Hepatocyte (in vitro differentiated cells): ENCODE data around the gene COA1. TPM values are rescaled to one million over a fixed set of nuclear protein-coding genes. Genes with fewer than 3 reads are reported as not detected.

Experiments
- DNase-seq: peaks from one replicate; pipeline ENCODE4 v3.0.0-alpha.2; 2016; ENCODE audit warnings: low spot score
- H2AFZ ChIP-seq: fragments of 200-600 bp; sonication (generic); 2 replicates; pipeline ENCODE4 v1.6.0; 2016; ENCODE audit warnings: antibody characterized with exemption, mild to moderate bottlenecking
- H3K27ac ChIP-seq: fragments of 200-600 bp; sonication (generic); 2 replicates; pipeline ENCODE4 v1.5.1; 2016; ENCODE audit warnings: mild to moderate bottlenecking
- H3K27me3 ChIP-seq: fragments of 200-600 bp; sonication (generic); 2 replicates; pipeline ENCODE4 v1.6.1; 2016
- H3K36me3 ChIP-seq: fragments of 200-600 bp; sonication (generic); replicated peaks from 2 replicates; pipeline ENCODE4 v1.5.1; 2016; ENCODE audit warnings: low read depth; ENCODE audit not compliant: insufficient read depth
- H3K4me1 ChIP-seq: fragments of 200-600 bp; sonication (generic); 2 replicates; pipeline ENCODE4 v1.5.1; 2016; ENCODE audit warnings: mild to moderate bottlenecking, moderate library complexity; ENCODE audit not compliant: insufficient read depth
- H3K4me2 ChIP-seq: fragments of 200-600 bp; sonication (generic); 2 replicates; pipeline ENCODE4 v1.6.0; 2016
- H3K4me3 ChIP-seq: fragments of 200-600 bp; sonication (generic); 2 replicates; pipeline ENCODE4 v1.5.1; 2016; ENCODE audit warnings: mild to moderate bottlenecking
- H3K79me2 ChIP-seq: fragments of 200-600 bp; sonication (generic); 2 replicates; pipeline ENCODE4 v1.6.0; 2017; ENCODE audit warnings: mild to moderate bottlenecking
- H3K9me2 ChIP-seq: fragments of 200-600 bp; sonication (generic); replicated peaks from 2 replicates; pipeline ENCODE4 v1.6.0; 2017; ENCODE audit warnings: mild to moderate bottlenecking; ENCODE audit not compliant: insufficient read depth
- H3K9me3 ChIP-seq: fragments of 200-600 bp; sonication (generic); 2 replicates; pipeline ENCODE4 v1.5.1; 2016; ENCODE audit warnings: low read depth, mild to moderate bottlenecking
- H4K20me1 ChIP-seq: fragments of 200-600 bp; sonication (generic); 2 replicates; pipeline ENCODE4 v1.6.0; 2016; ENCODE audit warnings: mild to moderate bottlenecking; ENCODE audit not compliant: insufficient read depth, poor library complexity, severe bottlenecking
- EZH2 ChIP-seq: fragments of 200-600 bp; sonication (generic); IDR thresholded peaks from 2 replicates; pipeline ENCODE4 v1.6.1; 2016; ENCODE audit warnings: antibody characterized with exemption, mild to moderate bottlenecking, borderline replicate concordance
- EZH2phosphoT487 ChIP-seq: fragments of 200-600 bp; sonication (generic); IDR thresholded peaks from one replicate; pipeline ENCODE4 v1.6.1; 2018; ENCODE audit warnings: antibody characterized with exemption, mild to moderate bottlenecking, low read depth, moderate library complexity; ENCODE audit not compliant: unreplicated experiment, severe bottlenecking
- WGBS: methylation state at CpG from one replicate; pipeline ENCODE4 v1.1.6; 2016; ENCODE audit warnings: low lambda C conversion rate; ENCODE audit errors: missing lambda C conversion rate; 5-methylcytosine and 5-hydroxymethylcytosine counted together
- polyA plus RNA-seq: library from polyadenylated mRNA; unstranded; fragments of >200 nt; fragmentation: Nextera tagmentation; extraction: Ambion mirVana; gene quantifications from 2 replicates; pipeline ENCODE4 v1.2.1, GENCODE V29; 2016
- total RNA-seq: library from RNA; depleted of rRNA; stranded (reverse); fragments of >200 nt; gene quantifications from 2 replicates; pipeline ENCODE4 v1.2.3, GENCODE V29; 2014
- TF ChIP-seq, protein P1 (sequence below): fragments of 200-600 bp; sonication (generic); IDR thresholded peaks from 2 replicates; pipeline ENCODE4 v1.5.1; 2016; ENCODE audit warnings: antibody characterized with exemption, mild to moderate bottlenecking; ENCODE audit not compliant: poor library complexity

Gene COA1
- total and polyA plus RNA-seq, 2 experiments from 2014 or later: 52.1 to 55.2 TPM

DNA sequence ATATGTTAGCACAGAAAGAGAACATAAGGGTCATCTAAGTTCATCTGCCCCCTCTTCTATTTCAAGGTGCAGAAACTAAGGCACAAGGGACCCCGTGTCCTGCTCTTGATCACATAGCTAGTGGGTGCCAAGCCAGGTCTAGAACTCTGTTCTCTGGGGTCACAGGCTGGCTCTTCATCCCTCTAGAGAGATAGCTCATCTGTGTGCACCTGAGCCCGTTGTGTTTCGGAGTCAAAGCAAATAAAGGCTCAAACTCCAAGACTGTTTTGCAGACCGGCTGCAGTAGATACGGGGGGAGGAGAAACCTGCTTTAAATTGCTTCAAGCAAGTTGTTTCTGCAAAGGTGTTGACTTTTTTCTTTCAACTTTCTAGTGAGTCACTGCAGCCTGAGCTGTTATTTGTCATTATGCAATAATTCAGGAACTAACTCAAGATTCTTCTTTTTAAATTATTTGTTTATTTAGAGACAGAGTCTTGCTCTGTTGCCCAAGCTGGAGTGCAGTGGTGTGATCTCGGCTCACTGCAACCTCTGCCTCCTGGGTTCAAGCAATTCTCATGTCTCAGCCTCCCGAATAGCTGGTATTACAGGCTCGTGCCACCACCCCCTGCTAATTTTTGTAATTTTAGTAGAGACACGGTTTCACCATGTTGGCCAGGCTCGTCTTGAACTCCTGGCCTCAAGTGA lies 35.6 kb upstream of the COA1 start:
- Histone ChIP-seq H3K4me3 (no peak overlapping the region), H3K4me2 (peak overlapping the region; percentile 48), H3K9me2 (no peaks in the 10 kb centered on the region), H3K27me3 (no peaks in the 10 kb centered on the region), H4K20me1 (no peaks in the 10 kb centered on the region), H3K36me3 (no peaks in the 10 kb centered on the region), H2AFZ (no peak overlapping the region), H3K79me2 (peaks cover 8% of the 10 kb centered on the region), H3K27ac (peak overlapping the region; percentile 69), H3K4me1 (peaks cover 19% of the 10 kb centered on the region), H3K9me3 (no peaks in the 10 kb centered on the region)
- WGBS: 56% methylated on average over 10 of the region's 10 CpGs
- no peak for TF ChIP-seq EZH2phosphoT487
- no peak for TF ChIP-seq EZH2
- DNase-seq: peak; percentile 71

DNA sequence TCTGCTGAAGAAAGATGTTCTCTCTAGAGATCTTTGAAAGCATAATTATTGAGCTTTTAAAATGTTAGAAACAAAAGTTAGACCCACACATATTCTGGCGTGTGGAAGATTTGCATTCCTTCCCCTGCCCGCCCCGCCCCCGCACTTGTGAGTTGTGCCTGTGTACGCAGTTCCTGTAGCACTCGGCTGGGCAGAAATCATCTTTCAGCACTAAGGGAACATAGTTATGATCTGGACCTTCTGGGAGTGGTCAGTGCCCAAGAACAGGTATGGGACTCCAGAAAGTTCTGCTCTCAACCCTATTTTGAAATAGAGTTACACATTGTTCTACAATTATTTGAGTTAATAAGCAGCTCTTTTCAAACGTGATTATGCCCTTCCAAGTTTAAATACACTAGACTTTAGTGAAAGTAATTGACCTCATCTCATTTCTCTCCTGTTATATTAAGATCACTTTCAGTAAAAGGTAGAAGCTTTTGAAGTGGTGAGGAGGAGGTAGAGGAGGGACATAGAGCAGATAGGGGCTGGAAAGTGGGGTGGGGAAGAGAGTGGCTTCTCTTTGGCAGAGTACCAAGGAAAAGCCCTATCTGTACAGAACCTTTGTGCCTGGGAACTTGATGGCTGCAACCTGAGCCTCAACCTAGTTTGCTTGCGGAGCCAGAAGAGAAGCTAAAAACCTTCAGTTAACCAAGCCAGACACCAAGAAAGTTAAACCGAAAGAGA lies 34.9 kb upstream of the COA1 start:
- no peak for TF ChIP-seq EZH2phosphoT487
- TF ChIP-seq EZH2: no peak
- Histone ChIP-seq H4K20me1 (no peaks in the 10 kb centered on the region), H3K4me2 (peak overlapping the region; percentile 48), H2AFZ (no peak overlapping the region), H3K79me2 (peaks cover 9% of the 10 kb centered on the region), H3K27me3 (peaks cover 2% of the 10 kb centered on the region), H3K4me3 (no peak overlapping the region), H3K9me3 (no peaks in the 10 kb centered on the region), H3K9me2 (no peaks in the 10 kb centered on the region), H3K4me1 (peaks cover 19% of the 10 kb centered on the region), H3K27ac (peak overlapping the region; percentile 39), H3K36me3 (no peaks in the 10 kb centered on the region)
- WGBS: 64% methylated on average over 9 of the region's 9 CpGs
- DNase-seq: peak; percentile 27

DNA sequence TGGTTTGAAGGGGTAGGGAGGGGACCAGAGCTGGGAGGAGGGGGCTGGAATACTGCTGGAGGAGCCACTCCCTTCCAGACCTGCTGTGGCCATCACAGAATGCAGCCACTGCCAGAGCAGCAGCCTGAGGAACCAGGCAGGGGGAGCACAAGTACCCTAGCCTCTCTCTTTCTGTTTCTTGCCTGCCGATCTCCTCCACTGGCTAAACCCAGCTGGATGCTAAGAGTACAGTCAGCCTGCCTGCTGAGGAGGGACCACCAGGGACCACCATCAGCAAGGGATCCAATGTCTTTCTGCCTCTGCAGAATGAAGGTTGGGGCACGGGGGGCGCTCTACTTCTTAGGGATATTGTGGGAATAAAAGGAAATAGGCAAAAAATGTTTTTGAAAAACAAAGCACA lies 33.9 kb upstream of the COA1 start:
- Histone ChIP-seq H4K20me1 (no peaks in the 10 kb centered on the region), H3K9me3 (no peaks in the 10 kb centered on the region), H3K79me2 (peaks cover 9% of the 10 kb centered on the region), H3K27me3 (peaks cover 6% of the 10 kb centered on the region), H3K4me2 (no peak overlapping the region), H3K4me1 (peaks cover 19% of the 10 kb centered on the region), H3K4me3 (no peak overlapping the region), H3K27ac (no peak overlapping the region), H3K9me2 (no peaks in the 10 kb centered on the region), H2AFZ (no peak overlapping the region), H3K36me3 (no peaks in the 10 kb centered on the region)
- no peak for DNase-seq
- WGBS: 73% methylated on average over 3 of the region's 3 CpGs
- TF ChIP-seq EZH2: no peak
- TF ChIP-seq EZH2phosphoT487: no peak
- TF ChIP-seq, protein P1, sequence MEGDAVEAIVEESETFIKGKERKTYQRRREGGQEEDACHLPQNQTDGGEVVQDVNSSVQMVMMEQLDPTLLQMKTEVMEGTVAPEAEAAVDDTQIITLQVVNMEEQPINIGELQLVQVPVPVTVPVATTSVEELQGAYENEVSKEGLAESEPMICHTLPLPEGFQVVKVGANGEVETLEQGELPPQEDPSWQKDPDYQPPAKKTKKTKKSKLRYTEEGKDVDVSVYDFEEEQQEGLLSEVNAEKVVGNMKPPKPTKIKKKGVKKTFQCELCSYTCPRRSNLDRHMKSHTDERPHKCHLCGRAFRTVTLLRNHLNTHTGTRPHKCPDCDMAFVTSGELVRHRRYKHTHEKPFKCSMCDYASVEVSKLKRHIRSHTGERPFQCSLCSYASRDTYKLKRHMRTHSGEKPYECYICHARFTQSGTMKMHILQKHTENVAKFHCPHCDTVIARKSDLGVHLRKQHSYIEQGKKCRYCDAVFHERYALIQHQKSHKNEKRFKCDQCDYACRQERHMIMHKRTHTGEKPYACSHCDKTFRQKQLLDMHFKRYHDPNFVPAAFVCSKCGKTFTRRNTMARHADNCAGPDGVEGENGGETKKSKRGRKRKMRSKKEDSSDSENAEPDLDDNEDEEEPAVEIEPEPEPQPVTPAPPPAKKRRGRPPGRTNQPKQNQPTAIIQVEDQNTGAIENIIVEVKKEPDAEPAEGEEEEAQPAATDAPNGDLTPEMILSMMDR: no peak

DNA sequence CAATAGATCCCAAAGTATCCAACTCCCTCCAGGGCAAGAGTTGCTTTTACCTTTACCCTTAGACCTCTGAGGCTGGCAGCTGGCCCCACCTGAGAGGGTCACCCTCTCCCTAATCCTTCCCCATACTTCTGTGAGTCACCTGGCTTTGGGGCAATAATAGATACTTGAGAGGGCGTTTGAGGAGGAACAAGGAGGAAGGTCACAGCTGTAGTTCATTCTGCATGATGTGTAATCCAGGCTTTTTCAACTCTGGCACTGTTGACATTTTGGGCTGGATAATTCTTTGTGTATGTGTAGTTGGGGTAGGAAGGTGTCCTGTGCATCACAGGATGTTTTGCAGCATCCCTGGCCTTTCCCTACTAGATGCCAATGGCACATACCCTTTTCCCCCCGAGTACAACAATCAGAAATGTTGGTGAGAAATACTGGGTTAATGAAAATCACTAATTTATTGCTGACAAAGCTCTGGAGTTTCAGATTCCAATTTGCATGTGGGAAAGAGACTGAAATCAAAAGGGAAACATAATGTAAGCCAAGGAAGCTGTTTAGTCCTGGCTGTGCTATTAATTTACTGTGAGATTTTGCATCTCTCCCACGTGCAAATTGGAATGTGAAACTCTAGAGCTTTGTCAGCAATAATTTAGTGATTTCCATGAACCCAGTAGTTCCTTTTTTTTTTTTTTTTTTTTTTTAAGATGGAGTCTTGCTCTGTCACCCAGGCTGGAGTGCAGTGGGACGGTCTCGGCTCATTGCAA lies 32.8 kb upstream of the COA1 start:
- Histone ChIP-seq H3K27me3 (peaks cover 6% of the 10 kb centered on the region), H3K9me2 (no peaks in the 10 kb centered on the region), H3K79me2 (peaks cover 9% of the 10 kb centered on the region), H3K4me1 (peaks cover 19% of the 10 kb centered on the region), H3K27ac (no peak overlapping the region), H3K9me3 (no peaks in the 10 kb centered on the region), H4K20me1 (no peaks in the 10 kb centered on the region), H3K4me2 (no peak overlapping the region), H2AFZ (no peak overlapping the region), H3K36me3 (no peaks in the 10 kb centered on the region), H3K4me3 (no peak overlapping the region)
- TF ChIP-seq, protein P1: no peak
- TF ChIP-seq EZH2 (no peak), EZH2phosphoT487 (no peak)
- DNase-seq: no peak
- WGBS: 84% methylated on average over 5 of the region's 5 CpGs
